GF-D8 (cell line): ENCODE measurements around the gene WAPL.
"Not testable (repeated sequence)": the region's sequence is repeated elsewhere in the genome, so short reads cannot be mapped to it uniquely, and the experiment has no call there.

Experiments used
- DNase-seq: peaks from one replicate; lab custom pipeline; 2025; lab: John Stamatoyannopoulos, UW

Gene WAPL

GRCh38 chr10:86389441-86390193, 132.0 kb downstream of the WAPL start:
- no peak for DNase-seq

GRCh38 chr10:86389109-86389440, 132.5 kb downstream of the WAPL start:
- not testable (repeated sequence) for DNase-seq

DNA sequence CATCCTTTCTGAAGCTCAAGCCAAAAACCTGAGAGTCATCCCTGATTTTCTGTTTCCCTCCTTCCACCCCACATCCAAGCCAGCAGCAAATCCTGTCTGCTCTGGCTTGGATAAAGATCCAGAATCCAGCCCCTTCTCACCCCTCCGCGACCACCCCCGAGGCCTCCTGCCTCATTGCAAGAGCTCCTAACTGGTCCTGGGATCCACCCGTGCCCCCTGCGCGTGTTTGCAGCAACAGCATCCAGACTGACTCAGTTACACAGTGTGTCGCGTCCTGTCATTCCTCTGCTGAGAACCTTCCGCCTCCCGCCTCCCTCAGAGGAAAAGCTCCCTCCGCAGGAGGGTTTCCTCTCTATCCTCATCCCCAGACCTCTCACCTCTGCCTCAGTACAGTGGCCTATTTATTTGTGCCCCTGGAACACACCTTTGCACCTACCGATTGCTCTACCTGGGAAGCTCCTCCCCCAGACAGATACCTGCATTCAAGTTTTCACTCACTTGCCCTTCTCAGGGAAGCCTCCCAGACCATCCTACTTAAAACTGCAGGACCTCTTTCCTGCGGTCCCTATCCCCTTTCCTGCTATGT, 133.4 kb downstream of the WAPL start:
- DNase-seq, result no peak

GRCh38 chr10:86387178-86387794, 134.3 kb downstream of the WAPL start:
- DNase-seq, result no peak

- no peak for DNase-seq
These were observed 135.8 kb downstream of the WAPL start for GRCh38 chr10:86385806-86386205.
